PC-9 (cell line): Measurements from ENCODE around the gene PIK3C2G. TPM values are rescaled to one million over a fixed set of nuclear protein-coding genes. Genes with fewer than 3 reads are reported as not detected.
A peak's percentile ranks its signal among the peaks of the same experiment; 100 is the strongest.

Experiments used
- BruUV-seq: library from RNA; stranded (reverse); fragments of 400-500 nt; replicated peaks from 2 replicates; lab custom pipeline; 2021; lab: Mats Ljungman, UMichigan
- CTCF ChIA-PET: fragments of 300-600 bp; sonication (Branson Sonifier 250); formaldehyde crosslinking; loops from one replicate; lab custom pipeline; 2022; ENCODE audit warnings: antibody characterized with exemption; lab: Charles Lee
- POLR2A ChIA-PET: fragments of 300-600 bp; sonication (Branson Sonifier 250); formaldehyde crosslinking; loops from one replicate; lab custom pipeline; 2022; ENCODE audit warnings: antibody characterized with exemption; ENCODE audit not compliant: unreplicated experiment; lab: Charles Lee
- DNase-seq, 2 experiments: peaks; one replicate each; pipeline versions ENCODE4 v3.0.0 to v3.0.0-alpha.2; 2015 to 2022; ENCODE audit warnings: mixed read lengths in 1 of 2
- H2AFZ ChIP-seq: fragments of 200-600 bp; sonication (generic); 2 replicates; pipeline ENCODE4 v1.8.1; 2017; ENCODE audit warnings: antibody characterized with exemption
- H3F3A ChIP-seq: fragments of 200-600 bp; sonication (generic); 2 replicates; pipeline ENCODE4 v1.8.1; 2017; ENCODE audit warnings: antibody characterized with exemption, mild to moderate bottlenecking, low read depth; ENCODE audit not compliant: insufficient read depth
- H3K27ac ChIP-seq: fragments of 200-600 bp; sonication (generic); 2 replicates; pipeline ENCODE4 v1.6.1; 2016; ENCODE audit warnings: mixed run types
- H3K27me3 ChIP-seq: fragments of 200-600 bp; sonication (generic); 2 replicates; pipeline ENCODE4 v1.6.1; 2016; ENCODE audit warnings: low read depth, mixed run types; ENCODE audit not compliant: insufficient read depth
- H3K36me3 ChIP-seq: fragments of 200-600 bp; sonication (generic); 2 replicates; pipeline ENCODE4 v1.6.1; 2016; ENCODE audit warnings: low read depth, mixed run types
- H3K4me1 ChIP-seq: fragments of 200-600 bp; sonication (generic); replicated peaks from 2 replicates; pipeline ENCODE4 v1.6.1; 2016; ENCODE audit warnings: mixed run types; ENCODE audit not compliant: insufficient read depth
- H3K4me2 ChIP-seq: fragments of 200-600 bp; sonication (generic); 2 replicates; pipeline ENCODE4 v1.6.1; 2017; ENCODE audit warnings: mixed run types
- H3K4me3 ChIP-seq: fragments of 200-600 bp; sonication (generic); 2 replicates; pipeline ENCODE4 v1.6.1; 2016; ENCODE audit warnings: mixed run types
- H3K79me2 ChIP-seq: fragments of 200-600 bp; sonication (generic); 2 replicates; pipeline ENCODE4 v1.6.1; 2017; ENCODE audit warnings: low read depth, mixed run types
- H3K9me2 ChIP-seq: fragments of 200-600 bp; sonication (generic); 2 replicates; pipeline ENCODE4 v1.8.1; 2017; ENCODE audit warnings: mild to moderate bottlenecking; ENCODE audit not compliant: insufficient read depth
- H3K9me3 ChIP-seq: fragments of 200-600 bp; sonication (generic); 2 replicates; pipeline ENCODE4 v1.8.1; 2016; ENCODE audit warnings: low read depth; ENCODE audit not compliant: insufficient read depth
- H4K20me1 ChIP-seq: fragments of 200-600 bp; sonication (generic); 2 replicates; pipeline ENCODE4 v1.8.1; 2017; ENCODE audit not compliant: insufficient read depth
- CTCF ChIP-seq: fragments of 200-600 bp; sonication (generic); conservative IDR thresholded peaks from 2 replicates; pipeline ENCODE4 v1.6.1; 2017; ENCODE audit warnings: mixed run types, antibody characterized with exemption, mild to moderate bottlenecking, moderate library complexity
- EZH2 ChIP-seq: fragments of 200-600 bp; sonication (generic); IDR thresholded peaks from 2 replicates; pipeline ENCODE4 v1.8.0; 2017; ENCODE audit warnings: antibody characterized with exemption, low read depth
- intact Hi-C: fragments of 100-400 bp; cut with micrococcal nuclease; formaldehyde crosslinking; loops from one replicate; pipeline ENCODE4 v1.10.0; 2022; ENCODE audit not compliant: unreplicated experiment
- total RNA-seq: library from RNA; stranded (reverse); gene quantifications from 2 replicates; pipeline ENCODE4 v1.2.3, GENCODE V29; 2021

The PIK3C2G gene
- total RNA-seq, 1 experiment from 2014 or later: 1.4 TPM

DNA sequence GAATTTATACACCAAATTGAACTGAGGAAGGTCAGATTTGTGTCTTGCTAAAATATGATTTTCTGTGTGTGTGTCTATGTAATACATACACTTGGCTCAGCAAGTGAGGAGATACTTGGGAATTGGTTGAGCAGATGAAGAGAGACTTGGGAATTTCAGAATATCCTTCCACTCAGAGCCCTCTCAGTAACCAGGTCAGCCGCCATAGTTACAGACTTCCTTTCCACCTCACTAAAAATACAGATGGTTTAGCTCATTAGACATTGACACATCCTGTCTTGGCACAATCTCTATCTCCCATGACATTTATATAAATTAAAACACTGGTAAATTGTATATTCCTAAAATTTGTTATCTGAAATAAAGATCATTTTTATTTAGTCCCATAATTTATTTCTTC, 15.9 kb downstream of the PIK3C2G start:
- no peaks in the 10 kb centered on the region for H4K20me1 ChIP-seq
- ChIA-PET POLR2A (no interaction called here), CTCF (interaction anchor here (0.6 kb wide), 1 partner anchor 1141 kb away, joined by 5 read pairs; no protein-coding TSS in a partner anchor)
- BruUV-seq: no TSS peak
- TF ChIP-seq CTCF (no peak), EZH2 (no peak)
- H3K4me1 ChIP-seq: peaks cover 10% of the 10 kb centered on the region; the same call in 1 of the 2 replicates
- H3K36me3 ChIP-seq: no peaks in the 10 kb centered on the region
- intact Hi-C loops: no loop called here
- no peak overlapping the region for H3K4me3 ChIP-seq
- no peaks in the 10 kb centered on the region for H3K27me3 ChIP-seq
- H2AFZ ChIP-seq: no peak overlapping the region
- no peaks in the 10 kb centered on the region for H3K9me3 ChIP-seq
- DNase-seq: no peak
- no peak overlapping the region for H3K4me2 ChIP-seq
- H3F3A ChIP-seq: no peaks in the 10 kb centered on the region
- no peak overlapping the region for H3K27ac ChIP-seq
- H3K9me2 ChIP-seq: no peaks in the 10 kb centered on the region
- H3K79me2 ChIP-seq: no peaks in the 10 kb centered on the region

- Histone ChIP-seq H3K27ac (no peak overlapping the region), H3K27me3 (no peaks in the 10 kb centered on the region), H3K9me3 (no peaks in the 10 kb centered on the region), H4K20me1 (no peaks in the 10 kb centered on the region), H3K36me3 (no peaks in the 10 kb centered on the region), H3F3A (no peaks in the 10 kb centered on the region), H2AFZ (no peak overlapping the region; the same call in 1 of the 2 replicates), H3K79me2 (no peaks in the 10 kb centered on the region), H3K4me3 (no peak overlapping the region), H3K4me2 (no peak overlapping the region), H3K4me1 (peaks cover 8% of the 10 kb centered on the region; the same call in 1 of the 2 replicates), H3K9me2 (no peaks in the 10 kb centered on the region)
- ChIA-PET POLR2A (no interaction called here), CTCF (no interaction called here)
- no peak for DNase-seq
- no TSS peak for BruUV-seq
- intact Hi-C loops: no loop called here
- no peak for TF ChIP-seq CTCF
- no peak for TF ChIP-seq EZH2
Measured at GRCh38 chr12:18280728-18281127, 19.4 kb downstream of the PIK3C2G start.

DNA sequence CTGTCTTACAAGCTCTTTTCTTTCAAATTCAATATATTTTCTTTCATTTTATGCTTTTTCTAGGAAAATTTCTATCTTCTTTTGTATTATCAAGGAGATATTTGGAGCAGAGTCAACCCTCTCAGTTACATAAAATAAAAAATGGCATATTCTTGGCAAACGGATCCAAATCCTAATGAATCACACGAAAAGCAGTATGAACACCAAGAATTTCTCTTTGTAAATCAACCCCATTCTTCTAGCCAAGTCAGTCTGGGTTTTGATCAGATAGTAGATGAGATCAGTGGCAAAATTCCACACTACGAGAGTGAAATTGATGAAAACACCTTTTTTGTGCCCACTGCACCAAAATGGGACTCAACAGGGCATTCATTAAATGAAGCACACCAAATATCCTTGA, 20.6 kb downstream of the PIK3C2G start:
- ChIA-PET POLR2A (no interaction called here), CTCF (no interaction called here)
- no peaks in the 10 kb centered on the region for H3K9me2 ChIP-seq
- no peak overlapping the region for H3K4me3 ChIP-seq
- no peak overlapping the region for H3K4me2 ChIP-seq
- no peak for TF ChIP-seq EZH2
- TF ChIP-seq CTCF: no peak
- no TSS peak for BruUV-seq
- intact Hi-C loops: no loop called here
- no peaks in the 10 kb centered on the region for H3K27me3 ChIP-seq
- H3K27ac ChIP-seq: no peak overlapping the region
- H3K36me3 ChIP-seq: no peaks in the 10 kb centered on the region
- DNase-seq: no peak
- H4K20me1 ChIP-seq: no peaks in the 10 kb centered on the region
- no peaks in the 10 kb centered on the region for H3K9me3 ChIP-seq
- peak overlapping the region; percentile 33; the same call in 1 of the 2 replicates for H2AFZ ChIP-seq
- H3F3A ChIP-seq: no peaks in the 10 kb centered on the region
- H3K79me2 ChIP-seq: no peaks in the 10 kb centered on the region
- H3K4me1 ChIP-seq: no peaks in the 10 kb centered on the region
